Activated CD8-positive, alpha-beta memory T cell treated with anti-CD3 and anti-CD28 coated beads for 36 hours (primary cell): Measurements from ENCODE around the gene DOCK1. TPM values are rescaled to one million over a fixed set of nuclear protein-coding genes. Genes with fewer than 3 reads are reported as not detected.

ENCODE experiments used
- CTCF ChIA-PET: fragments of 350-600 bp; sonication (Branson Sonifier 250); formaldehyde crosslinking; loops from one replicate; lab custom pipeline; 2021; ENCODE audit warnings: antibody characterized with exemption; lab: Charles Lee
- POLR2A ChIA-PET: fragments of 350-600 bp; sonication (Branson Sonifier 250); formaldehyde crosslinking; loops from one replicate; lab custom pipeline; 2021; ENCODE audit warnings: antibody characterized with exemption; lab: Charles Lee
- total RNA-seq, 2 experiments: library from RNA; stranded (reverse); gene quantifications; one replicate each; pipeline ENCODE4 v1.2.3, GENCODE V29; 2021

DOCK1 gene
- total RNA-seq, 2 experiments from 2014 or later = 0.17 to 0.31 TPM

GRCh38 chr10:127384532-127384931 lies 479.3 kb downstream of the DOCK1 start:
- ChIA-PET CTCF (no interaction called here), POLR2A (no interaction called here)

- ChIA-PET POLR2A (no interaction called here), CTCF (no interaction called here)
Measured at GRCh38 chr10:127385066-127385465, 479.8 kb downstream of the DOCK1 start.

GRCh38 chr10:127386606-127387327 lies 481.5 kb downstream of the DOCK1 start:
- POLR2A ChIA-PET = no interaction called here
- CTCF ChIA-PET = no interaction called here

- CTCF ChIA-PET = no interaction called here
- POLR2A ChIA-PET = no interaction called here
Measured at GRCh38 chr10:127391875-127392274, 486.6 kb downstream of the DOCK1 start.

GRCh38 chr10:127392351-127393235 lies 487.4 kb downstream of the DOCK1 start:
- CTCF ChIA-PET = no interaction called here
- POLR2A ChIA-PET = no interaction called here

GRCh38 chr10:127398140-127398970 lies 493.1 kb downstream of the DOCK1 start:
- ChIA-PET CTCF (no interaction called here), POLR2A (no interaction called here)

GRCh38 chr10:127398971-127399365 lies 493.7 kb downstream of the DOCK1 start:
- POLR2A ChIA-PET = no interaction called here
- CTCF ChIA-PET = no interaction called here

- CTCF ChIA-PET = no interaction called here
- POLR2A ChIA-PET = no interaction called here
Measured at GRCh38 chr10:127399668-127400067, 494.4 kb downstream of the DOCK1 start.

GRCh38 chr10:127400216-127400615 lies 495.0 kb downstream of the DOCK1 start:
- CTCF ChIA-PET = no interaction called here
- POLR2A ChIA-PET = no interaction called here

- ChIA-PET CTCF (no interaction called here), POLR2A (no interaction called here)
Measured at GRCh38 chr10:127402596-127403409, 497.6 kb downstream of the DOCK1 start.

- POLR2A ChIA-PET = no interaction called here
- CTCF ChIA-PET = no interaction called here
Measured at GRCh38 chr10:127405221-127405620, 500.0 kb downstream of the DOCK1 start.

GRCh38 chr10:127406018-127406550 lies 500.9 kb downstream of the DOCK1 start:
- CTCF ChIA-PET = no interaction called here

GRCh38 chr10:127407551-127407950 lies 502.3 kb downstream of the DOCK1 start:
- POLR2A ChIA-PET = no interaction called here
- CTCF ChIA-PET = no interaction called here

More at GRCh38 chr10:127406018-127406550, 500.9 kb downstream of the DOCK1 start:
- POLR2A ChIA-PET = no interaction called here

- ChIA-PET CTCF (no interaction called here), POLR2A (no interaction called here)
Measured at GRCh38 chr10:127408112-127408710, 503.0 kb downstream of the DOCK1 start.

- ChIA-PET CTCF (no interaction called here), POLR2A (no interaction called here)
Measured at GRCh38 chr10:127408733-127409132, 503.5 kb downstream of the DOCK1 start.

GRCh38 chr10:127410030-127410429 lies 504.8 kb downstream of the DOCK1 start:
- CTCF ChIA-PET = no interaction called here
- POLR2A ChIA-PET = no interaction called here

- ChIA-PET POLR2A (no interaction called here), CTCF (no interaction called here)
Measured at GRCh38 chr10:127411062-127411461, 505.8 kb downstream of the DOCK1 start.

GRCh38 chr10:127413326-127413725 lies 508.1 kb downstream of the DOCK1 start:
- CTCF ChIA-PET = no interaction called here
- POLR2A ChIA-PET = no interaction called here
